ENCODE measurements around the gene BID. TPM values are rescaled to one million over a fixed set of nuclear protein-coding genes. Genes with fewer than 3 reads are reported as not detected.

Gene BID
- total RNA-seq, 1 donor from 2014 or later, result 24.6 TPM

DNA sequence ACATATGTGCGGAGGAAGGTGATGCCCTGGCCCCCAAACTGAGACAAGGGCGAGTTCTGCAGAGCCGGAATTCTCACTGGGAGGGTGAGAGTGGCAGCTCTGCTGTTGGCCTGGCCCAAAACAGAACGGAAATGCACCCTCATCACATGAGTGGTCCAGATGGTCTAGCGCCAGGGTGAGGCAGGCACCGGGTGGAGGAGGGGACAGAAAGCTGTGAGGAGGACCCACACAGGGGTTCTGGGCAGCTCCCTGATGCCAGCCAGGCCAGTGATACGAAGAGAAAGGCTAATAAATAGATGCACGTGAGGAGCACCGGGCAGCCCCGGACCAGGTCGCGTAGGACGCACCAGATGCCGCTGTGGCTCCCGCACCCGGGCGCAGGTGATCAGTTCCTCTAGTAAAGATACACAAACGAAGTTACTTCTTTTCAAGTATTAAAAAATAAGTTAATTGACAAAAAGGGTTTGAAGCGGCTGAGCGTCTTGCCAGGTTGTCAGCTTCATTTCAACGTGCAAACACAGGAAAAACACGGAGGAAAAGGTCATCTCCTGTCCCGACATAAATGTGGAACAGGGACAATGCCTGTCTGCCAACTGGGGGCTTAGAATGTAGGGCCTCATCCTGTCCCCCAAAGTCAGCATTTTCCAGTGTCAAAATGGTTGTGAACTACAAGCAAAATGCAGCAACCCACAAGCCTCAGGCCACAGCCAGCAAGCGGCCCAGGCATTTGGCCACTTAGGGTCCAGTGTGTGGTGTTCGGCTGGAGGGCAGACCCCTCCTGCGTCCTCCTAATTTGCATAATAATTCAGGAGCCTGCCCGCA, 15.3 kb upstream of the BID start:
- H3K9me3 Mint-ChIP-seq (ENCODE audit: low read depth), result no peaks in the 10 kb centered on the region
- no peak overlapping the region for H3K27ac Mint-ChIP-seq
- TF ChIP-seq, protein P1, sequence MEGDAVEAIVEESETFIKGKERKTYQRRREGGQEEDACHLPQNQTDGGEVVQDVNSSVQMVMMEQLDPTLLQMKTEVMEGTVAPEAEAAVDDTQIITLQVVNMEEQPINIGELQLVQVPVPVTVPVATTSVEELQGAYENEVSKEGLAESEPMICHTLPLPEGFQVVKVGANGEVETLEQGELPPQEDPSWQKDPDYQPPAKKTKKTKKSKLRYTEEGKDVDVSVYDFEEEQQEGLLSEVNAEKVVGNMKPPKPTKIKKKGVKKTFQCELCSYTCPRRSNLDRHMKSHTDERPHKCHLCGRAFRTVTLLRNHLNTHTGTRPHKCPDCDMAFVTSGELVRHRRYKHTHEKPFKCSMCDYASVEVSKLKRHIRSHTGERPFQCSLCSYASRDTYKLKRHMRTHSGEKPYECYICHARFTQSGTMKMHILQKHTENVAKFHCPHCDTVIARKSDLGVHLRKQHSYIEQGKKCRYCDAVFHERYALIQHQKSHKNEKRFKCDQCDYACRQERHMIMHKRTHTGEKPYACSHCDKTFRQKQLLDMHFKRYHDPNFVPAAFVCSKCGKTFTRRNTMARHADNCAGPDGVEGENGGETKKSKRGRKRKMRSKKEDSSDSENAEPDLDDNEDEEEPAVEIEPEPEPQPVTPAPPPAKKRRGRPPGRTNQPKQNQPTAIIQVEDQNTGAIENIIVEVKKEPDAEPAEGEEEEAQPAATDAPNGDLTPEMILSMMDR (IDR thresholded peaks at IDR 0.05; ENCODE audit: unreplicated experiment), result no peak
- DNase-seq (ENCODE audit: low spot score, unreplicated experiment), result no peak
- H3K27me3 Mint-ChIP-seq, result peaks cover 4% of the 10 kb centered on the region
- peaks cover 11% of the 10 kb centered on the region for H3K4me1 Mint-ChIP-seq (ENCODE audit: low read depth)
- H3K36me3 Mint-ChIP-seq (ENCODE audit: insufficient read depth), result no peaks in the 10 kb centered on the region
- no peak overlapping the region for H3K4me3 Mint-ChIP-seq (ENCODE audit: low read depth)

DNA sequence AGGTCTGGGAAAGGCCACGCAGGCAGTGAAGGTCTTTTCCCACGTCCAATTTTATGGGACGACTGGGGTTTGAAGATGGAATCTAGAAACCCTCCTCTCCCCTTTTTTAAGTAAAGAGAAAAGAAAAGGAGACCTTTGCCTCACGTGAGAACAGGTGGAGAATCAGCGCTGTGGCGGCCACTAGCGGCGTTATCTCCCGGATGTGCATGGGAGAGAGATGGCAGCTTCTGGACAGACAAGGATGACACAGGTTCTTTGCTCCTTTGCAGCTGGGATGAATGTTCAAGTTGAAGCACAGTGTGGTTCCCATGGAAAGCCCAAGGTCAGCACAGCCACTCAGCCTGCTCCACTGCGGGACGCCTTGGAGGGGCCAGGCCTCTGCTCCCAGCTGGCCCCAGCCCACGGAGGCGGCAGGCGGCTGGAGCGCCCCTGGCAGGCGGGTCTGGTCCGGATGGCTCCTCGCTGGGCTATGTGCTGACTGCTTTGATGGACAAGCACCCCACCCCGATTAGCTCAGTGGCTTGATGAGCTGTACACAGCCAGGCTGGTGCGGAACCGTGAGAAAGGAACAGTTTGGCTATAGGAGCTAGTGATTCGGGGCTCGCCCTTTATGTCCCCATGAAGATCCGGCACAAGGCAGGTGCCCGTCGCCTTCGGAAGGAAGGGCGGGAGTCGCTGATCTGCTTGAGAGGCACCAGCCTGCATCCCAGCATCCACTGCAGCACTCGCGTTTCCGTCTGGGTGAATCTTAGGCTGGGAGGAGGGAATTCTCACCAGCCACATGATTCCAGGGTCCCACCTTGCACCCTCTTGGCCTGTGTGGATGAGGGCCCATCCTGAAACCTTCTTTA, 14.5 kb upstream of the BID start:
- Mint-ChIP-seq H3K4me1 (ENCODE audit: low read depth) (peaks cover 10% of the 10 kb centered on the region), H3K4me3 (ENCODE audit: low read depth) (no peak overlapping the region), H3K36me3 (ENCODE audit: insufficient read depth) (no peaks in the 10 kb centered on the region), H3K27me3 (peaks cover 4% of the 10 kb centered on the region), H3K27ac (no peak overlapping the region), H3K9me3 (ENCODE audit: low read depth) (no peaks in the 10 kb centered on the region)
- no peak for DNase-seq (ENCODE audit: low spot score, unreplicated experiment)
- TF ChIP-seq, protein P1 (IDR thresholded peaks at IDR 0.05; ENCODE audit: unreplicated experiment), result no peak

DNA sequence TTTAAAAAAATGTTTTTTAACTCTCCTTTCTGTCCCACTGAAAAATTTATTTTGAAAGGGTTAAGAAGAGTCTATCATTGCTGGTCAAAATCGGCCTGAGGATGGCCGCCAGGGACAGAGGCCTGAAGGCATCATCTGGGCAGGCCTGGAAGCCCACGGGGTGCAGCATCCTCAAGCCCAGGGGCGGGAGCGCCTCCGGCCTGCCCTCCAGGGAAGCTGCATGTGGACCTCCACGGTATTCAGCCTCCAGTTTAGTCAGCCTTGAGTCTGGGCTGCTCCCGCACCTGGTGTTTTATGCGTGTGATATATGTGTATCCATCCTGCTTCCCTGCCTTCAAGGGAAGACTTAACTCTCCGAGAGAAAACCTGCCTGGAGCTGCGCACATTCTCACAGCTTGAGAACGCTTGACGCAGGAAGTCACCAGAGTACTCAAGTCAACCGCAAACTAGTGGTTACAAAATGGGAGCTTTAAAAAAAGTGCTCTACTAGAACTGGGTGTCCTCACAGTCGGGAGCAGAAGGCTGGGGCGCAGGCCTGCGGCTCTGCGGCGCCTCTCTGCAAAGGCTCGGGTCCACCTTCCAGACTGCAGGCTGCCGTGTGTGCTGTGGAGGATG, 13.6 kb upstream of the BID start:
- Mint-ChIP-seq H3K4me1 (ENCODE audit: low read depth) (peaks cover under 1% of the 10 kb centered on the region), H3K36me3 (ENCODE audit: insufficient read depth) (no peaks in the 10 kb centered on the region), H3K27me3 (peaks cover under 1% of the 10 kb centered on the region), H3K4me3 (ENCODE audit: low read depth) (no peak overlapping the region), H3K9me3 (ENCODE audit: low read depth) (no peaks in the 10 kb centered on the region), H3K27ac (no peak overlapping the region)
- DNase-seq (ENCODE audit: low spot score, unreplicated experiment), result no peak
- TF ChIP-seq, protein P1 (IDR thresholded peaks at IDR 0.05; ENCODE audit: unreplicated experiment), result no peak

DNA sequence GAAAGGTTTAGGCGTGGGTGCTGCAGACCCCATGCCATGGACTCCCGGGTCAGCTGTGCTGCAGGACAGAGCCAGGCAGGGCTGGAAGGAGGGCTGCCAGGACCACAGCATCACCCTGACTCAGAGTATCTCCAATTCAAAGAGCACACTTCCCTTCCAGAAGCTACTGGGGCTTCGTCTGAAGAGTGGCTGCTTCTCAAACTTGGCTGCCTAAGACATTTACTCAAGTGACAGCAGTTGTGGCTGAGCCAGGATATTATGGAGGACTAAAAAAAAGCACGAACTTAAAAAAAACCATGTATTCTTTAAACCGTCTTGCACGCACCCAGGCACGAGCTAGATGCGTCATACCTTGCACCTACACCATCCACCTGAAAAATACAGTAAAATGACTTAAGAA, 13.0 kb upstream of the BID start:
- Mint-ChIP-seq H3K9me3 (ENCODE audit: low read depth) (no peaks in the 10 kb centered on the region), H3K27me3 (peaks cover 4% of the 10 kb centered on the region), H3K4me1 (ENCODE audit: low read depth) (no peaks in the 10 kb centered on the region), H3K27ac (no peak overlapping the region), H3K4me3 (ENCODE audit: low read depth) (no peak overlapping the region), H3K36me3 (ENCODE audit: insufficient read depth) (no peaks in the 10 kb centered on the region)
- TF ChIP-seq, protein P1 (IDR thresholded peaks at IDR 0.05; ENCODE audit: unreplicated experiment), result no peak
- DNase-seq (ENCODE audit: low spot score, unreplicated experiment), result no peak
